Fibroblast of lung (primary cell): ENCODE data around the gene ZP1. TPM values are rescaled to one million over a fixed set of nuclear protein-coding genes. Genes with fewer than 3 reads are reported as not detected.
A peak's percentile ranks its signal among the peaks of the same experiment; 100 is the strongest.

Experiments
- DNase-seq, 2 donors: peaks; one replicate each; pipeline versions ENCODE4 v3.0.0 to v3.0.0-alpha.2; 2010; ENCODE audit warnings: low read depth in 2 of 2
- H2AFZ ChIP-seq: 2 replicates; pipeline ENCODE4 v1.5.1; 2012; ENCODE audit warnings: low read length, control low read depth, inconsistent platforms
- H3K27ac ChIP-seq: 2 replicates; pipeline ENCODE4 v1.5.1; 2011; ENCODE audit warnings: low read length, control low read depth; ENCODE audit not compliant: insufficient read depth
- H3K27me3 ChIP-seq: 2 replicates; pipeline ENCODE4 v1.5.1; 2011; ENCODE audit warnings: mild to moderate bottlenecking, low read length; ENCODE audit not compliant: control insufficient read depth, insufficient read depth
- H3K36me3 ChIP-seq: 2 replicates; pipeline ENCODE4 v1.5.1; 2011; ENCODE audit warnings: low read length; ENCODE audit not compliant: control insufficient read depth, insufficient read depth
- H3K4me1 ChIP-seq: 2 replicates; pipeline ENCODE4 v1.5.1; 2011; ENCODE audit warnings: low read length; ENCODE audit not compliant: control insufficient read depth, insufficient read depth; ENCODE audit errors: extremely low read depth
- H3K4me2 ChIP-seq: 2 replicates; pipeline ENCODE4 v1.5.1; 2011; ENCODE audit warnings: low read length, control low read depth; ENCODE audit not compliant: insufficient read depth; ENCODE audit errors: extremely low read depth
- H3K4me3 ChIP-seq, 4 experiments: fragments of 200-600 bp in 1 of 4; sonication (generic) in 1 of 4; replicated peaks in 1 of 4; 2 replicates each; pipeline ENCODE4 v1.5.1; 2011 to 2016; ENCODE audit warnings: low read length in 4 of 4, low read depth in 3 of 4, mild to moderate bottlenecking in 3 of 4, control low read depth in 2 of 4, inconsistent platforms in 1 of 4, mixed read lengths in 1 of 4; ENCODE audit not compliant: insufficient read depth in 1 of 4; ENCODE audit errors: control extremely low read depth in 1 of 4
- H3K79me2 ChIP-seq: 2 replicates; pipeline ENCODE4 v1.5.1; 2012; ENCODE audit warnings: mild to moderate bottlenecking, low read length, inconsistent platforms; ENCODE audit not compliant: control insufficient read depth, insufficient read depth
- H3K9ac ChIP-seq: 2 replicates; pipeline ENCODE4 v1.5.1; 2011; ENCODE audit warnings: mild to moderate bottlenecking, low read length, control low read depth; ENCODE audit not compliant: insufficient read depth
- H3K9me3 ChIP-seq: 2 replicates; pipeline ENCODE4 v1.5.1; 2012; ENCODE audit warnings: low read depth, low read length; ENCODE audit not compliant: control insufficient read depth, insufficient read depth
- H4K20me1 ChIP-seq: 2 replicates; pipeline ENCODE4 v1.5.1; 2011; ENCODE audit warnings: low read length; ENCODE audit not compliant: control insufficient read depth, insufficient read depth; ENCODE audit errors: extremely low read depth
- EZH2 ChIP-seq: IDR thresholded peaks from 2 replicates; pipeline ENCODE4 v1.5.1; 2012; ENCODE audit warnings: low read length, control low read depth, mild to moderate bottlenecking; ENCODE audit errors: missing control alignments
- polyA plus RNA-seq, 2 donors: library from polyadenylated mRNA; depleted of rRNA in 1 of 2; stranded (reverse) in 1 of 2; unstranded in 1 of 2; fragments of >200 nt; gene quantifications; 2 replicates each; pipeline ENCODE4 v1.2.1, GENCODE V29; 2011 to 2012; ENCODE audit warnings: missing spikeins in 1 of 2
- total RNA-seq: library from RNA; depleted of rRNA; stranded (reverse); fragments of >200 nt; gene quantifications from 2 replicates; pipeline ENCODE4 v1.2.1, GENCODE V29; 2014
- TF ChIP-seq, protein P1 (sequence below), 2 donors: IDR thresholded peaks in 1 of 2; conservative IDR thresholded peaks in 1 of 2; 1 replicate in 1 of 2; 2 replicates in 1 of 2; pipeline ENCODE4 v1.5.1; 2011 to 2012; ENCODE audit warnings: low read length in 2 of 2, control low read depth in 1 of 2, inconsistent platforms in 1 of 2, low read depth in 1 of 2, mild to moderate bottlenecking in 1 of 2

The ZP1 gene
- total and polyA plus RNA-seq, 2 donors (not counting 1 experiment from before 2014, with no cell fraction given), result 0.62 TPM; not detected in 1

DNA sequence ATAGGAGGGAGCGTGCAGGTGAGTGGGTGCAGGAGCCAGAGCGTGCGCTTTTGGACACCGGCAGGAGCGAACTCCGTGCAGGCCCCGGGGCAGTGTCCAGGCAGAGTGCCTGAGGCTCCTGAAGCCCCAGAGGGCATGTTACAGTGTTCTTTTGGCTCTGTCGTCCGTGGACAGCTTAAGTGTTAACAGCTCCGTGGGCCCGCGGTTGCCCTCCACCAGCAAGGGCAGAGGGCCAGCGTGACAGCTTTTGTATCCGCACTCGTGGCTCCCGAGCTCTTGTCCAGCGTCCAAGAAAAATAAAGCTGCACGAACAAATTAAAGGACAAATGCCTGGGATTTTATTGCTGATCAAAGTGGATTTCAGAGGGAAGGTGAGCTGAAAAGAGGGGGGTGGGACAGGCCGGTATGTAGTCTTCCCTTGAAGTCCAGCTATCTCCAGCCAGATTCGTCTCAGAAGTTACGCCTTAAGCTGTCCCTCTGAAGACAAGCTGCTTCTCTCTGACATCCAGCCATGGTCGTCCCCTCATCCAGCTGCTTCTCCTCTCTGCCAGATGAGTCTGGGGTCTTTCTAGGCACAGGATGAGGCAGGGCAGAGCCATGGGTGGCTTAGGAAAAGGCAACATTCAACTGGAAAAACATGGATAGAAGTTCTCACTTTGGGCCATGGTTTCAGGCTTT, 45.6 kb downstream of the ZP1 start:
- peak overlapping the region; percentile 99 for H3K4me2 ChIP-seq
- no peaks in the 10 kb centered on the region for H3K36me3 ChIP-seq
- no peak overlapping the region for H3K27ac ChIP-seq
- peak overlapping the region in 3 of 4 experiments; percentile 84 to 88 (median 84) for H3K4me3 ChIP-seq
- no peak overlapping the region for H3K9ac ChIP-seq
- no peak for DNase-seq
- no peaks in the 10 kb centered on the region for H3K9me3 ChIP-seq
- H3K4me1 ChIP-seq, result peaks cover 5% of the 10 kb centered on the region
- no peak for TF ChIP-seq EZH2
- TF ChIP-seq, protein P1, sequence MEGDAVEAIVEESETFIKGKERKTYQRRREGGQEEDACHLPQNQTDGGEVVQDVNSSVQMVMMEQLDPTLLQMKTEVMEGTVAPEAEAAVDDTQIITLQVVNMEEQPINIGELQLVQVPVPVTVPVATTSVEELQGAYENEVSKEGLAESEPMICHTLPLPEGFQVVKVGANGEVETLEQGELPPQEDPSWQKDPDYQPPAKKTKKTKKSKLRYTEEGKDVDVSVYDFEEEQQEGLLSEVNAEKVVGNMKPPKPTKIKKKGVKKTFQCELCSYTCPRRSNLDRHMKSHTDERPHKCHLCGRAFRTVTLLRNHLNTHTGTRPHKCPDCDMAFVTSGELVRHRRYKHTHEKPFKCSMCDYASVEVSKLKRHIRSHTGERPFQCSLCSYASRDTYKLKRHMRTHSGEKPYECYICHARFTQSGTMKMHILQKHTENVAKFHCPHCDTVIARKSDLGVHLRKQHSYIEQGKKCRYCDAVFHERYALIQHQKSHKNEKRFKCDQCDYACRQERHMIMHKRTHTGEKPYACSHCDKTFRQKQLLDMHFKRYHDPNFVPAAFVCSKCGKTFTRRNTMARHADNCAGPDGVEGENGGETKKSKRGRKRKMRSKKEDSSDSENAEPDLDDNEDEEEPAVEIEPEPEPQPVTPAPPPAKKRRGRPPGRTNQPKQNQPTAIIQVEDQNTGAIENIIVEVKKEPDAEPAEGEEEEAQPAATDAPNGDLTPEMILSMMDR (conservative IDR thresholded peaks at IDR 0.05 in 1 of 2, IDR thresholded peaks at IDR 0.05 in 1 of 2; ENCODE audit: low read depth in 1 of 2, low read length in 2 of 2), result no peak
- peaks cover 14% of the 10 kb centered on the region for H3K27me3 ChIP-seq
- no peaks in the 10 kb centered on the region for H4K20me1 ChIP-seq
- H2AFZ ChIP-seq, result peak overlapping the region; percentile 96
- H3K79me2 ChIP-seq, result peaks cover 13% of the 10 kb centered on the region

DNA sequence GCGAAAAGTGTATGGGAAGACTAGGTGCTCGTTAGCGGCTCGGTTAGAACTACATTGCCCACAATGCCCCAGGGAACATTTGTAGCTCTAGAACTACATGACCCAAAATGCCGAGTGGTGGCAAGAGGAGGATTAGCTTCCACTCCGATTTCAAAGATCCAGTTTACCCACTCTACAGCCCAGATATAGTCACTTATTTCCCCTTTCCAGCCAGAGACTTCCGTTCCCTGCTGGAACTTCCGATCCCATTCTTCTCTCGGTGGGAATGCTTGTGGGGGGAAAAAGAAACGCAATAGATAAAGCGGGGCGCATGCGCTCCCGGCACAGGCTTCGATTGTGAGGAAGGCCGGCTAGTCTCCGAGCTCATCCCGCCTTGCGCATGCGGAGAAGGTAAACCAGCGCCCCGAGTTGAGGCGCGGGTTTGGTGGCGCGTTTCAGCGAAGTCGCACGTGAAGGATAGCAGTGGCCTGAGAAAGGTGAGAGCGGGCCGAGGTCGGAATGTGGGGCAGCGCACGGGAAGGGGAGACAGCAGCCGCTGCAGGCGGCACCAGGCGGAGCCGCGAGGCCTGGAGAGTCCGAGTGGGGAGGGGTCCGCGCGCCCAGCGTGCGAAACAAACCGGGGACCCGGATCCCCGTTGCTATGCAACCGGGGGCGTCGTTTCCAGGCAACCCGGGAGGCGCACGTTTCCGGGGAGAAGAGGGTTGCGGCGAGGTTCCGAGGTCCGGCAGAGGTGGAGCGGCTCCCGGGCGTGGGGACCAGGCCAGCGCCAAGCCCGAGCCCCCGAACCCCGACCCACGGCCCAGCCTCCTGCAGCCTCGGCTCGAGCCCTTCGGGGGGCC, 46.7 kb downstream of the ZP1 start, which contains the start of gene TMEM109:
Gene TMEM109 (plus strand): TSS at position 366 of the 840 bp plus-strand sequence. CDS start 5,536 bp downstream, outside the sequence.
- H3K4me1 ChIP-seq, result peaks cover 7% of the 10 kb centered on the region
- peaks cover 14% of the 10 kb centered on the region for H3K27me3 ChIP-seq
- peak within 1 kb of the TSS; percentile 78 to 88 (median 84) for H3K4me3 ChIP-seq
- peak within 1 kb of the TSS; percentile 88 for H3K27ac ChIP-seq
- no peaks in the 10 kb centered on the region for H4K20me1 ChIP-seq
- H3K36me3 ChIP-seq, result no peaks in the 10 kb centered on the region
- H3K9me3 ChIP-seq, result no peaks in the 10 kb centered on the region
- H3K79me2 ChIP-seq, result peaks cover 18% of the 10 kb centered on the region
- H3K4me2 ChIP-seq, result peak within 1 kb of the TSS; percentile 99
- H2AFZ ChIP-seq, result peak within 1 kb of the TSS; percentile 96
- DNase-seq, result peak; percentile 84 to 90
- H3K9ac ChIP-seq, result peak within 1 kb of the TSS; percentile 82
- TF ChIP-seq, protein P1 (conservative IDR thresholded peaks at IDR 0.05 in 1 of 2, IDR thresholded peaks at IDR 0.05 in 1 of 2; ENCODE audit: low read depth in 1 of 2, low read length in 2 of 2), result no peak
- no peak for TF ChIP-seq EZH2

DNA sequence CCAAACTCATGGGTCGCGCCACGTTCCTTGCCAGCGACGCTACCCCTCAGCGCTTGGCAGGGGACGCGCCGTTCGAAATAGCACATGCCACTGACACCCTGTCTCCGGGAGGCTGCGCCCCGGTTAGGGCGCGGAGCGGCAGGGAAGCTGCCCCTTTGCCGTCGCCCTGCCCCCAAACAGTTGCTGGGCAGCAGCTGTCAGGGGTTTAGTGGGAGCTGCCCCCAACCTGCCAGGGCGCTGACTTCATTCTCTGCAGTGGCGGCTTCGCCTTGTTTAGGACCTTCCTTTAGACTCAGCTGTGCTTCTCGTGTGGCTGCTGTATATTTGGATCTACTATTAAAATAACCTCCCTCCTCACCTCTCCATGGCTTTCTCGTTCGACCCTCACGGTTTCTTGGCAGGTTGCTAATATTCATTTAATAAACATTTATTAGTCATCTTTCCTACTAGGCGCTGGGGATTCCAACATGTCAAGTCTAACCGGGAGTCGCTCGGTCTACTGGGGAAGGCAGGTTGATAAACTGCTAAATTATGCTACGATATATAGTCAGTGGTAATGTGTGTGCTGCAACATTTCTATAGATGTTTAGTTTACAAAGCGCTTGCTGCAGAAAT, 47.4 kb downstream of the ZP1 start:
- Histone ChIP-seq H3K4me3 (peak overlapping the region; percentile 78 to 88 (median 84)), H3K9me3 (no peaks in the 10 kb centered on the region), H3K4me2 (peak overlapping the region; percentile 99), H3K27me3 (peaks cover 14% of the 10 kb centered on the region), H3K79me2 (peaks cover 20% of the 10 kb centered on the region), H3K4me1 (peaks cover 12% of the 10 kb centered on the region), H2AFZ (peak overlapping the region; percentile 96), H4K20me1 (no peaks in the 10 kb centered on the region), H3K27ac (peak overlapping the region; percentile 88), H3K36me3 (peaks cover 2% of the 10 kb centered on the region), H3K9ac (peak overlapping the region; percentile 82)
- no peak for TF ChIP-seq EZH2
- TF ChIP-seq, protein P1 (conservative IDR thresholded peaks at IDR 0.05 in 1 of 2, IDR thresholded peaks at IDR 0.05 in 1 of 2; ENCODE audit: low read depth in 1 of 2, low read length in 2 of 2), result no peak
- DNase-seq, result peak; percentile 31 to 44
